GM13977 (cell line): ENCODE measurements around the gene CMTM7.

Experiments used
- DNase-seq: peaks from one replicate; pipeline ENCODE4 v3.0.0; 2012; ENCODE audit warnings: low spot score
- CTCF ChIP-seq: IDR thresholded peaks from 2 replicates; pipeline ENCODE4 v1.5.1; 2012; ENCODE audit warnings: mild to moderate bottlenecking, control low read depth; ENCODE audit not compliant: insufficient read depth; ENCODE audit errors: extremely low read depth, missing control alignments
- in situ Hi-C: fragments of 300-500 bp; cut with MboI; formaldehyde crosslinking; loops from one replicate; pipeline ENCODE4 v1.12.0; 2022; ENCODE audit warnings: low sequenced_read_pairs, low pct_unique_long_range_greater_than_20kb, mixed read lengths, inconsistent platforms; ENCODE audit not compliant: unreplicated experiment

CMTM7 gene

DNA sequence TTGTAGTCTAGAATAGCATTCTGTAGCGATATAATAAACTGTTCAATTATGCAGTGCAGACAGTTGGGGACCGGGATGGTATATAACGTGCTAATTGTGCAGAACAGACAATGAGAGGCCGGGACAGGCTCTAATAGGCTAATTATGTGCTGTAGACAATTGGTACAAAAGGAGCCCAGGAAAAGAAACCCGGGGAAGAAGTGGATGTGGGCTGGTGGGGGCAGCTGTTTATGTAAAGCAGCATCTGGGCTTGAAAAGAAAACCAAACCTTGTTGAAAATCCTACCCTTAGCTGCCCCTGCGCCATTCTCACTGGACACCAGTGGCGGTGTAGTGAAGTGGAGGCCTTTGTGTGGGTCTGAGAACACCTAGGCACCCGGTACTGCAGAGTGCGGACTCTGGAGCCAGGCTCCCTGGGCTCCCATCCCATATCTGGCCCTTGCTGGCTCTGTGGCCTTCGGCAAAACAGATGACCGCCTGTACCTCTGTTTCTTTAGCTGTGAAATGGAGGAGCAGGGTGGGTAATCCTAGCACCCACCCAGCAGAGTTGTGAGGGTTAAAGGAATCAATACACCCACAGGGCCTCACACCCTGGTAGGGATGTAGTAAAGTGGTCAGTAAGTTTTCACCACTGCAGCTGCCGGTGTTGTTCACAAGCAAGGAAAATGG lies 59.5 kb downstream of the CMTM7 start:
- no peak for TF ChIP-seq CTCF
- in situ Hi-C loops: no loop called here
- no peak for DNase-seq

DNA sequence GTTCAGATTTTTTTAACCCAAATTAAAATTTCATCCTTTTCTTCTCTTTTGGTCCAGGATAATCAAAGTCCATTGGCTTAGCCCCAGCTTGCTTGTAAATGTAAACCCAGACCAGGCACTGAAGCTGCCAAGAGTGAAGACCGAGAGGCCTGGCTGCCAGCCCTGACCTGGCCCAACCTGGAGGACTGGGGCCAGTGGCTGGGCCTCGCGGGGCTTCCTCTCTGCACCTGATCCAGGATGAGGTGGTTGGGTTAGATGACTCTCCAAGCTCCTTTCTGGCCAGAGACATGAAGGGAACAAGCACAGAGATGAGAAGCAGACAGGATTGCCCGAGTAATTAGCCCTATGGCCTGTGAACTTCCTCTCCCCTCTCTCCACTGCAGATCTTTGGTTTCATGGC lies 60.4 kb downstream of the CMTM7 start:
- DNase-seq: no peak
- TF ChIP-seq CTCF: no peak
- in situ Hi-C loops: no loop called here

- in situ Hi-C loops: no loop called here
These were observed 61.7 kb downstream of the CMTM7 start for GRCh38 chr3:32453346-32453745.

DNA sequence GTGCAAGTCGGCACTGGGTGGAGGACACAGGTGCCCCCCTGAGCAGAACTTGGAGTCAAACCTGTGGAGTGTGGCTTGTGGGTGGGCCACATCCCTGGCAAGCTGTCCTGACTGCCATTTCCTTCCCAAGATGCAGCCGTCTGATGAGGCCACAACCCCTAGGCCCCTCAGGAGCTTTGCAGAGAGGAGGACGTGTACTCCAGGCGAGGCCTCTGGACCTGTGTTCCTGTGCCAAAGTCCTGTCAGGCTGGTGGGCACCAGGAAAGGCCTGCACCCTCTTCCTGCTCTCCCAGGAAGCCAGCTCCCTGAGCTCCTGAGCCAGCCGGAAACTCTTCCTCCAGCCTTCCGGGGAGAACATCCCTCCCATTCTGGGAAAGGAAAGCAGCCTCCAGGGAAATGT lies 62.5 kb downstream of the CMTM7 start:
- no peak for DNase-seq
- no peak for TF ChIP-seq CTCF
- in situ Hi-C loops: no loop called here

More at GRCh38 chr3:32453346-32453745, 61.7 kb downstream of the CMTM7 start:
- no peak for DNase-seq
- no peak for TF ChIP-seq CTCF

- no peak for DNase-seq
- in situ Hi-C loops: no loop called here
These were observed 63.3 kb downstream of the CMTM7 start for GRCh38 chr3:32454731-32455608.

More at GRCh38 chr3:32454731-32455608, 63.3 kb downstream of the CMTM7 start:
- TF ChIP-seq CTCF: no peak
